ENCODE data around the gene SIDT2. TPM values are rescaled to one million over a fixed set of nuclear protein-coding genes. Genes with fewer than 3 reads are reported as not detected.

The SIDT2 gene
- polyA plus RNA-seq, 1 donor from 2014 or later = 11.1 TPM

GRCh38 chr11:117166491-117166890 is 12.1 kb upstream of the SIDT2 start (continued):
- TF ChIP-seq, protein P1, sequence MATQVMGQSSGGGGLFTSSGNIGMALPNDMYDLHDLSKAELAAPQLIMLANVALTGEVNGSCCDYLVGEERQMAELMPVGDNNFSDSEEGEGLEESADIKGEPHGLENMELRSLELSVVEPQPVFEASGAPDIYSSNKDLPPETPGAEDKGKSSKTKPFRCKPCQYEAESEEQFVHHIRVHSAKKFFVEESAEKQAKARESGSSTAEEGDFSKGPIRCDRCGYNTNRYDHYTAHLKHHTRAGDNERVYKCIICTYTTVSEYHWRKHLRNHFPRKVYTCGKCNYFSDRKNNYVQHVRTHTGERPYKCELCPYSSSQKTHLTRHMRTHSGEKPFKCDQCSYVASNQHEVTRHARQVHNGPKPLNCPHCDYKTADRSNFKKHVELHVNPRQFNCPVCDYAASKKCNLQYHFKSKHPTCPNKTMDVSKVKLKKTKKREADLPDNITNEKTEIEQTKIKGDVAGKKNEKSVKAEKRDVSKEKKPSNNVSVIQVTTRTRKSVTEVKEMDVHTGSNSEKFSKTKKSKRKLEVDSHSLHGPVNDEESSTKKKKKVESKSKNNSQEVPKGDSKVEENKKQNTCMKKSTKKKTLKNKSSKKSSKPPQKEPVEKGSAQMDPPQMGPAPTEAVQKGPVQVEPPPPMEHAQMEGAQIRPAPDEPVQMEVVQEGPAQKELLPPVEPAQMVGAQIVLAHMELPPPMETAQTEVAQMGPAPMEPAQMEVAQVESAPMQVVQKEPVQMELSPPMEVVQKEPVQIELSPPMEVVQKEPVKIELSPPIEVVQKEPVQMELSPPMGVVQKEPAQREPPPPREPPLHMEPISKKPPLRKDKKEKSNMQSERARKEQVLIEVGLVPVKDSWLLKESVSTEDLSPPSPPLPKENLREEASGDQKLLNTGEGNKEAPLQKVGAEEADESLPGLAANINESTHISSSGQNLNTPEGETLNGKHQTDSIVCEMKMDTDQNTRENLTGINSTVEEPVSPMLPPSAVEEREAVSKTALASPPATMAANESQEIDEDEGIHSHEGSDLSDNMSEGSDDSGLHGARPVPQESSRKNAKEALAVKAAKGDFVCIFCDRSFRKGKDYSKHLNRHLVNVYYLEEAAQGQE (IDR thresholded peaks at IDR 0.05; ENCODE audit: borderline replicate concordance) = no peak
- no peak for TF ChIP-seq EZH2 (IDR thresholded peaks at IDR 0.05; ENCODE audit: borderline replicate concordance, insufficient read depth, low read length, poor library complexity, severe bottlenecking)

DNA sequence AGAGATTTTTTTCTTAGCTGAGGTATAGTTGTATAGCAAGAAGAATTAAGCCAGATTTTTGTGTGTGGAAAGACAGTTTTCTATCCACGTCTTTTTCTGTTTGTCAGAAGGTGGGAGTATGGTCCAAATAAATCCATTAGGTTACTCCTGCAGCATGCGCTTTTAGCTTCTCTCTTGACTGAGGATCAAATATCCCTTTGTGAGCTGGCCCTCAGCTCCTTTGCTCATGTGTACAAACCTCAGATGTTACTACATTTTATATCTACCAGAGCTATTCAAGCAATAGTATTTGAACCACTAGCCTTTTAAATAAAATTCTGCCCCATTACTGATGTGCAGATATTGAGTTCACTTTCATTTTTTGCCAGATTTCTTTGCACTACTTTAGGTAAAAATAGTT is 8.8 kb upstream of the SIDT2 start:
- Histone ChIP-seq H3K27ac (ENCODE audit: low read length) (no peak overlapping the region), H3K36me3 (ENCODE audit: insufficient read depth, low read length) (peaks cover 4% of the 10 kb centered on the region), H3K27me3 (ENCODE audit: insufficient read depth, low read depth, low read length) (no peaks in the 10 kb centered on the region), H3K9me3 (ENCODE audit: low read length) (no peaks in the 10 kb centered on the region), H3F3A (ENCODE audit: insufficient read depth, low read length, poor library complexity, severe bottlenecking) (no peaks in the 10 kb centered on the region), H3K4me2 (ENCODE audit: low read length) (no peak overlapping the region), H2AFZ (ENCODE audit: low read depth, low read length) (no peak overlapping the region), H3K9me2 (ENCODE audit: insufficient read depth, low read length) (no peaks in the 10 kb centered on the region), H3K79me2 (replicated peaks; ENCODE audit: insufficient read depth, low read length) (peaks cover 4% of the 10 kb centered on the region), H4K20me1 (ENCODE audit: insufficient read depth) (no peaks in the 10 kb centered on the region), H3K4me3 (ENCODE audit: low read length) (no peak overlapping the region), H3K9ac (ENCODE audit: low read length) (no peak overlapping the region)
- TF ChIP-seq MXI1 (conservative IDR thresholded peaks at IDR 0.05; ENCODE audit: poor library complexity, severe bottlenecking) (no peak), POLR2AphosphoS5 (IDR thresholded peaks at IDR 0.05) (no peak), TAF1 (IDR thresholded peaks at IDR 0.05; ENCODE audit: low read depth) (no peak), SMC3 (conservative IDR thresholded peaks at IDR 0.05; ENCODE audit: poor library complexity) (no peak), RAD21 (conservative IDR thresholded peaks at IDR 0.05) (no peak), EP300 (conservative IDR thresholded peaks at IDR 0.05; ENCODE audit: poor library complexity, severe bottlenecking) (no peak), EZH2 (IDR thresholded peaks at IDR 0.05; ENCODE audit: borderline replicate concordance, insufficient read depth, low read length, poor library complexity, severe bottlenecking) (no peak)
- TF ChIP-seq, protein P1 (IDR thresholded peaks at IDR 0.05; ENCODE audit: borderline replicate concordance) = no peak
- TF ChIP-seq, protein P2, sequence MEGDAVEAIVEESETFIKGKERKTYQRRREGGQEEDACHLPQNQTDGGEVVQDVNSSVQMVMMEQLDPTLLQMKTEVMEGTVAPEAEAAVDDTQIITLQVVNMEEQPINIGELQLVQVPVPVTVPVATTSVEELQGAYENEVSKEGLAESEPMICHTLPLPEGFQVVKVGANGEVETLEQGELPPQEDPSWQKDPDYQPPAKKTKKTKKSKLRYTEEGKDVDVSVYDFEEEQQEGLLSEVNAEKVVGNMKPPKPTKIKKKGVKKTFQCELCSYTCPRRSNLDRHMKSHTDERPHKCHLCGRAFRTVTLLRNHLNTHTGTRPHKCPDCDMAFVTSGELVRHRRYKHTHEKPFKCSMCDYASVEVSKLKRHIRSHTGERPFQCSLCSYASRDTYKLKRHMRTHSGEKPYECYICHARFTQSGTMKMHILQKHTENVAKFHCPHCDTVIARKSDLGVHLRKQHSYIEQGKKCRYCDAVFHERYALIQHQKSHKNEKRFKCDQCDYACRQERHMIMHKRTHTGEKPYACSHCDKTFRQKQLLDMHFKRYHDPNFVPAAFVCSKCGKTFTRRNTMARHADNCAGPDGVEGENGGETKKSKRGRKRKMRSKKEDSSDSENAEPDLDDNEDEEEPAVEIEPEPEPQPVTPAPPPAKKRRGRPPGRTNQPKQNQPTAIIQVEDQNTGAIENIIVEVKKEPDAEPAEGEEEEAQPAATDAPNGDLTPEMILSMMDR (IDR thresholded peaks at IDR 0.05; ENCODE audit: poor library complexity, severe bottlenecking) = no peak

Measured in neural cell (in vitro differentiated cells).